GM08714 (cell line): Measurements from ENCODE around the gene IPO9.

ENCODE experiments used
- H3K4me3 ChIP-seq: fragments of 200-500 bp; sonication (Bioruptor generic); 2 replicates; pipeline ENCODE4 v1.5.1; 2014; ENCODE audit warnings: mild to moderate bottlenecking, low read length, inconsistent platforms
- ZNF274 ChIP-seq: IDR thresholded peaks from 2 replicates; pipeline ENCODE4 v1.6.1; 2012; ENCODE audit warnings: mild to moderate bottlenecking, low read depth, low read length

Gene IPO9

GRCh38 chr1:201884425-201884824 is 55.5 kb downstream of the IPO9 start:
- no peak for TF ChIP-seq ZNF274
- H3K4me3 ChIP-seq = no peak overlapping the region

GRCh38 chr1:201885531-201886075 is 56.6 kb downstream of the IPO9 start:
- no peak for TF ChIP-seq ZNF274
- H3K4me3 ChIP-seq = no peak overlapping the region

- H3K4me3 ChIP-seq = no peak overlapping the region
- no peak for TF ChIP-seq ZNF274
These were observed 57.3 kb downstream of the IPO9 start for GRCh38 chr1:201886103-201886885.

GRCh38 chr1:201887116-201887866 is 58.3 kb downstream of the IPO9 start:
- no peak for TF ChIP-seq ZNF274
- no peak overlapping the region for H3K4me3 ChIP-seq

- TF ChIP-seq ZNF274 = no peak
- H3K4me3 ChIP-seq = peak within 1 kb of the TSS; percentile 13; the same call in 1 of the 2 replicates
These were observed 59.5 kb downstream of the IPO9 start, which contains the start of gene SHISA4 for GRCh38 chr1:201888282-201889089. Gene SHISA4 (plus strand): TSS chr1:201888898. CDS start chr1:201888995, 97 bp downstream.

- no peak for TF ChIP-seq ZNF274
- peak overlapping the region; percentile 13; the same call in 1 of the 2 replicates for H3K4me3 ChIP-seq
These were observed 60.4 kb downstream of the IPO9 start for GRCh38 chr1:201889090-201889968.

- no peak overlapping the region for H3K4me3 ChIP-seq
- TF ChIP-seq ZNF274 = no peak
These were observed 61.3 kb downstream of the IPO9 start for GRCh38 chr1:201890223-201890622.

- no peak for TF ChIP-seq ZNF274
- H3K4me3 ChIP-seq = no peak overlapping the region
These were observed 62.0 kb downstream of the IPO9 start for GRCh38 chr1:201890806-201891450.

GRCh38 chr1:201891451-201892045 is 62.6 kb downstream of the IPO9 start:
- no peak for TF ChIP-seq ZNF274
- H3K4me3 ChIP-seq = no peak overlapping the region

GRCh38 chr1:201892211-201892610 is 63.3 kb downstream of the IPO9 start:
- TF ChIP-seq ZNF274 = no peak
- H3K4me3 ChIP-seq = no peak overlapping the region

GRCh38 chr1:201893431-201893830 is 64.5 kb downstream of the IPO9 start:
- TF ChIP-seq ZNF274 = no peak

More at GRCh38 chr1:201893431-201893830, 64.5 kb downstream of the IPO9 start:
- no peak overlapping the region for H3K4me3 ChIP-seq
